Amygdala (tissue), 56 donors: Measurements from ENCODE around the gene NAA35.
"Not testable (repeated sequence)": the region's sequence is repeated elsewhere in the genome, so short reads cannot be mapped to it uniquely, and the experiment has no call there.

Experiments used
- DNase-seq, 56 donors: peaks; one replicate each; lab custom pipeline; 2025; lab: John Stamatoyannopoulos, UW

Gene NAA35

GRCh38 chr9:85943757-85944430, 2.9 kb downstream of the NAA35 start:
- DNase-seq: no peak

GRCh38 chr9:85944672-85945071, 3.7 kb downstream of the NAA35 start:
- DNase-seq: no peak

GRCh38 chr9:85949586-85950335, 8.8 kb downstream of the NAA35 start:
- DNase-seq: no peak

DNA sequence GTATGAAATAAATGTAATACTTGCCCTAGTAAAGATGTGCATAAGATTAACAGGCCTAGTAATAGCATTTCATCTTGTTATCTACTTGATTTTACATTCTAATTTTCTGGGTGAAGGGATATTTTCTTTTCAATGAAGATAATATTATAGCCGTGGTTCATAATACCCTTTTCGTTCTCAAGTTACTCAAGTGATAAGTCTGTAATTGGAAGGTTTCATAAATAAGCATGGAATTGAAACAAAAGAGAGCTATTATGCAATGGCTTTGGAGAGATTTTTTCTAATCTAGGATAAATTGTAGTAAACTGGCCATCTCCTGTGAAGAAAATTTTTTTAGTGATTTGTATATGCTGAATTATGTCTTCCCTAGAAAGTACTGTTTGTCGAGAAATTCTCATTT, 19.0 kb downstream of the NAA35 start:
- no peak for DNase-seq

DNA sequence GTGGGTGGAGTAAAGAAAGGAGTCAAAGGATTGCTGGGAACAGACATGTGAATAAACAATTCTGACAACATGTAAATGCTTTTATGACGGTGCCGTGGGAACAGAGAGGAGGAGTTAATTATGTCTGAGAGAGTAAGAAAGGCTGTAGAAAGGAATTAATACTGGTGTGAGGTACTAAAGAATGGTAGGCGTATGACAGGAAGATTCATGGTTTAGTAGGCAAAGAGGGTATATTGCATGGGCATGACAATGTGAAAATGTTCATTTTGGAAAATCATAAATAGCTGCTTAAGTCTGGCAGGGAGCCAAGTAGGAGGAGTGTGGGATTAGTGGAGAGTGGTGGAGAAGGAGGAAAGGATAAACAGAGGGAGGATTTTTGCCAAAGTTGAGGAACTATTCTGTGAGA, 19.7 kb downstream of the NAA35 start:
- DNase-seq: peak in 1 of 56 donors; percentile 5

- DNase-seq: no peak
Measured at GRCh38 chr9:85964526-85964925, 23.6 kb downstream of the NAA35 start.

- no peak for DNase-seq
Measured at GRCh38 chr9:85964949-85965348, 24.0 kb downstream of the NAA35 start.

GRCh38 chr9:85969727-85970126, 28.8 kb downstream of the NAA35 start:
- DNase-seq: no peak

DNA sequence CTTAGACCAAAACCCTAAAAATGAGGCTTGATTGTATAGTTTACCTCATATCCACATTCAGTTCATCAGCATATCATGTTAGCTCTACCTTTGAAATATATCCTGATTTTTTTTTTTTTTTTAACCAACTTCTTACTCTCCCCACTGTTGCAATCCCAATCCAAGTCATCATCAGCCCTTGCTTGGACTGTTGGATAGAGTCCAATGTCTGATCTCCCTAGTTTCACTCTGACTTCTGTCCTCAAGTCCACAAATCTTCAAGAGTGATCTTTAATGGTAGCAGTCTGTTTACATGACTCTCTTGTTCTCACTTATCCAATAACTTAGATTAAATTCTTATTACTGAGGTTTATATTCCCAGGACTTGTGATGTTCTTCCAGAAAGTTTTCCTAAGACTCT, 30.8 kb downstream of the NAA35 start:
- DNase-seq: no peak

DNA sequence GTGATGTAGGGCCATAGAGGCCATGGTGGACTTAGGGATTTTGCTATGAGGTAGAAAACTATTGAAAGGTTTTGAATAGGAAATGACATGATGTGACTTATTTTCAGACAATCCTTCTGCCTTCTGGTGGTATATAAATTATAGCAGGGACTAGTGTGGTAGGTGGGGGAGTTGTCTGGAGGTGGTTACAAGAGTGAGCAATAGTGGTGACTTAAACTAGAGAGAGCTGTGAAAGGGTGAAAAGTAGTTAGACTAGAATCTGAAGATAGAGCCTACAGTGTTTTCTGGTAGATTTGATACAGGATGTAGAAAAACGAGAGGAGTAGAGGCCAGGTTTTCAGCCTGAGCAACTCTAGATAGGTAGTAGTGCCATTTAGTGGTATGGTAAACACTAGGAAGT, 32.3 kb downstream of the NAA35 start:
- no peak for DNase-seq

- not testable (repeated sequence) for DNase-seq
Measured at GRCh38 chr9:85974055-85974547, 33.2 kb downstream of the NAA35 start.

DNA sequence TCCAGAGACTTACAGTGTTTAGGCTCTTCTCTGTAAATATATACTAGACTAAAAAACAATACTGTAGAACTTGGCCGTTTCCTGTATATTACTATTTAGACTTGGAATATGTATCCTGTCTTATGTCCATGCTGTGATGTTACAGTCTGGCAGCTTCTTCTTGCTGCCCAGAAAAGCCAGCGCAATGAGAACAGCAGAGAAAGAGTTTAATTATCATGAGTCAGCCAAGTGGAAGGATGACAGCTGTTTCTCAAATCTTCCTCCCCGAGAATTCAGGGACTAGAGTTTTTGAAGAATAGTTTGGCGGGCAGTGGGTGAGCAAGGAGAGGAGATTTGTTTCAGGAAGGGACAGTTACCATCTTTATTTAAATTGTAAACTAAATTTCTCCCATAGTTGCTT, 37.5 kb downstream of the NAA35 start:
- no peak for DNase-seq

GRCh38 chr9:85981369-85981768, 40.4 kb downstream of the NAA35 start:
- DNase-seq: no peak

DNA sequence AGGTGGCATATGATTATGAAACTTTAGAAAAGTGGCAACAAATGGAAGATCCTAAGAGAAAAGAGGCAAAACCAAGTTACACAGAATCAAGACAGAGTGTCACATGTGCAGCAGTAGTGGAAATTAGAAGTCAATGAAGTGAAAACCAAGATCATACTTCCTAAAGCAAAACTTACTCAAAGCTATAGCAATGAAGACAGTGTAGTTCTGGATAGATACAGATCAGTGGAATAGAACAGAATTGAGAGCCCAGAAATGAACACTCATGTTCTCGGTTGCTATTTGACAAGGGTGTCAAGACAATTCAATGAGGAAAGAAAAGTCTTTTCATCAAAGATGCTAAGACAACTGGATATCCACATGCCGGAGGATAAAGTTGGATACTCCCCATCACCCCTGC, 43.5 kb downstream of the NAA35 start:
- no peak for DNase-seq

DNA sequence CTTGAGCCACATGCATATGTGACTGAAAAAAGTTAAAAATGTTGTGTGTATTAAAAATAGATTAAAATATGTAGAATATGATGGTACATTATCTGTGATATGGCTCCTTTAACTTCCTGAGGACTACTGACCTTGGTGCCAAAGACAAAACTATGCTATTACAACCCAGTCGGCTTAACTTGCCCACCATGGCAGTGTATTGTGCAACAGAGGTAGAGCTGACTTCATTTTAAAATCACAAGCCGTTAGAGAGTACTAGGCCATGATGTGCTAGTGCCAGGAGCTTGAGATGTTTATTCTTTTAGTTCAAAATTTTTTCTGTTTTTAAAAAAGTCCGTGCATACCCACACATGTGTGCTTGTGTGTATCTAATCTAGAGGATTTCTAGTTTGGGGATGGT, 46.3 kb downstream of the NAA35 start:
- DNase-seq: no peak

DNA sequence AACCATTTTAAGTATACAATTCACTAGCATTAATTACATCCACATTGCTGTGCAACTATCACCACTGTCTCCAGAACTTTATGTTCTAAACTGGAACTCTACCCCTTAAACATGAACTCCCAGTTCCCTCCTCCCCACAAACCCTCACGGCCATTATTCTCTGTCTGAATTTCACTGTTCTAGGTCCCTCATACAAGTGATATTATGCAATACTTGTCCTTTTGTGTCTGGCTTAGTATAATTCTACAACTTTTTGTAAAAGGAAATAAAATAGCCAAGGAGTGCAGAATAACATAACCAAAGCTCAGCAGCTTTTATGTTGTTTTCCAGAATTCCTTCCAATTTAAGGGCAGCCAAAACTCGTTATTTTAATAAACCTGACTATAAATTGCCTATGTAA, 53.2 kb downstream of the NAA35 start:
- no peak for DNase-seq

DNA sequence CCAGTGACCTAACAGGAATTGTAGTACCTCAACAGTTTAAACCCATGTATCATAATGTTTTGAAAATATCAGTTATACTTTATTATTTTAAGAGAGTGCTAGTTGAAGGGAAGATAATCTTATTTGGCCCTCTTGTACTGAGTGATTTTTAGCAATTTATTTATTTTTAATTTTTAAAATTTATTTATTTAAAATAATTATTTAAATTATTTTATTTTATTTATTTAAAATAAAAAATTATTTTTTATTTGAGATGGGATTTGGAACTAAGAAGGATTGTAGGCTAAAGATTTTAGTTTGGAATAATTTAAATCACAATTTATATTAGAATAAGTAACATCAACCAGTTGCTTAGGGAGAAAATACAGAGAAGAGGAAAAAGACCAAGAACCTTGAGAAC, 54.2 kb downstream of the NAA35 start:
- no peak for DNase-seq

DNA sequence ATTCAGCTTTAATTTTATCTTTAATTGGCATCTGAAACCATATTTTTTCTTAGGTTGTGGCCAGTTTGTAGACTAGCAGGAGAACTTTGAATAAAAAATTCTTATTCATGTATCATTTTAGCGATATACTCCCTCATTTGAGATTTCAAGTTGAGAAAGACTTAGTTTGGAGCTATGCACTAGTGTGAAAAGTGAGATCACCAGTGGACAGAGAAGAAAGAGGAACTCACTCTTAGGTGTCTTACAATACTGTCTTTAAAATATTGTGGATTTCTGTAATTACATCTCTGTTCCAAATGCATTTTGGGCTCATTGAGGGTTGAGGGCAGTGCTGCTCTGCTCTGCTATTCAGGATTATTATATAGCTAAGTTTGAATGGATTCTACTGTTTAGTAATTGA, 54.7 kb downstream of the NAA35 start:
- DNase-seq: no peak

DNA sequence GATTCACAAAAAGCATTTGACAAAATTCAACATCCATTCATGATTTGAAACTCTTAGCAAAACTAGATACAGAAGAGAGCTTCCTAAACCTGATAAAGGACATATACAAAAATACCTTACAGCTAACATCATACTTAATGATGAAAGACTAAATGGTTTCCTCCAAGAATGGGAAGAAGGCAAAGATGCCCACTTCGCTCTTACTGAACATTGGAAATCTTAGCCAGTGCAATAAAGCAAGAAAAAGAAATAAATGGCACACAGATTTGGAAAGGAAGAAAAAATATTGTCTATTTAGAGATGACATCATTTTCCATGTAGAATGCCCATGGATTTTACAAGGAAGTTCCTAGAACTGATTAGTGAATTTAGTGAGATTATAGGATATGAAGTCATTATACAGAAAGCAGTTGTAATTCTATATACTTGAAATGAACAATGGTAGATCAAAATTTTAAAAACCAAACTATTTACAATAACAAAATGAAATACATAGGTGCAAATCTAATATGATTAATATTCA, 64.4 kb downstream of the NAA35 start:
- DNase-seq: no peak

- DNase-seq: no peak
Measured at GRCh38 chr9:86009133-86009532, 68.2 kb downstream of the NAA35 start.

- no peak for DNase-seq
Measured at GRCh38 chr9:86020731-86021130, 79.8 kb downstream of the NAA35 start.

GRCh38 chr9:86021166-86021565, 80.2 kb downstream of the NAA35 start:
- no peak for DNase-seq
